Activated T-helper 1 cell treated with anti-CD3 and anti-CD28 coated beads, Interleukin-2, amount 50 U/mL, for 16 hours (primary cell): ENCODE results near the gene PITRM1.
"Not testable (repeated sequence)": the region's sequence is repeated elsewhere in the genome, so short reads cannot be mapped to it uniquely, and the experiment has no call there.

ENCODE experiments used
- DNase-seq, 2 donors: peaks; one replicate each; pipeline ENCODE4 v3.0.0-alpha.2; 2020; ENCODE audit warnings: low read depth in 1 of 2, low spot score in 1 of 2

PITRM1 gene

GRCh38 chr10:3123571-3124411, 48.8 kb downstream of the PITRM1 start:
- DNase-seq: no peak

- no peak for DNase-seq
Measured at GRCh38 chr10:3122486-3123205, 49.9 kb downstream of the PITRM1 start.

- no peak for DNase-seq
Measured at GRCh38 chr10:3122034-3122433, 50.5 kb downstream of the PITRM1 start.

GRCh38 chr10:3119796-3120459, 52.7 kb downstream of the PITRM1 start:
- no peak for DNase-seq

- no peak for DNase-seq
Measured at GRCh38 chr10:3118641-3119091, 53.9 kb downstream of the PITRM1 start.

- no peak for DNase-seq
Measured at GRCh38 chr10:3117486-3117885, 55.1 kb downstream of the PITRM1 start.

GRCh38 chr10:3116508-3117100, 56.0 kb downstream of the PITRM1 start:
- DNase-seq: no peak

- DNase-seq: no peak
Measured at GRCh38 chr10:3115685-3116084, 56.9 kb downstream of the PITRM1 start.

GRCh38 chr10:3113343-3113720, 59.2 kb downstream of the PITRM1 start:
- DNase-seq: no peak

GRCh38 chr10:3111621-3112163, 60.9 kb downstream of the PITRM1 start:
- DNase-seq: no peak

- DNase-seq: no peak
Measured at GRCh38 chr10:3110782-3111620, 61.6 kb downstream of the PITRM1 start.

- DNase-seq: no peak
Measured at GRCh38 chr10:3109633-3110032, 62.9 kb downstream of the PITRM1 start.

- DNase-seq: no peak
Measured at GRCh38 chr10:3109196-3109595, 63.4 kb downstream of the PITRM1 start.

GRCh38 chr10:3108575-3109105, 63.9 kb downstream of the PITRM1 start:
- DNase-seq: no peak

- DNase-seq: no peak
Measured at GRCh38 chr10:3108033-3108432, 64.5 kb downstream of the PITRM1 start.

GRCh38 chr10:3107426-3107961, 65.1 kb downstream of the PITRM1 start:
- no peak for DNase-seq

GRCh38 chr10:3106928-3107425, 65.6 kb downstream of the PITRM1 start:
- DNase-seq: no peak

GRCh38 chr10:3106328-3106727, 66.3 kb downstream of the PITRM1 start:
- DNase-seq: not testable (repeated sequence)

GRCh38 chr10:3105905-3106304, 66.7 kb downstream of the PITRM1 start:
- no peak for DNase-seq

- no peak for DNase-seq
Measured at GRCh38 chr10:3105166-3105565, 67.4 kb downstream of the PITRM1 start.
